GM21619 (cell line): ENCODE measurements around the gene IKZF5.

ENCODE experiments used
- ATAC-seq: cut with Tn5 transposase; IDR thresholded peaks from one replicate; pipeline ENCODE4 v1.9.1; 2021; ENCODE audit not compliant: unreplicated experiment

The IKZF5 gene

DNA sequence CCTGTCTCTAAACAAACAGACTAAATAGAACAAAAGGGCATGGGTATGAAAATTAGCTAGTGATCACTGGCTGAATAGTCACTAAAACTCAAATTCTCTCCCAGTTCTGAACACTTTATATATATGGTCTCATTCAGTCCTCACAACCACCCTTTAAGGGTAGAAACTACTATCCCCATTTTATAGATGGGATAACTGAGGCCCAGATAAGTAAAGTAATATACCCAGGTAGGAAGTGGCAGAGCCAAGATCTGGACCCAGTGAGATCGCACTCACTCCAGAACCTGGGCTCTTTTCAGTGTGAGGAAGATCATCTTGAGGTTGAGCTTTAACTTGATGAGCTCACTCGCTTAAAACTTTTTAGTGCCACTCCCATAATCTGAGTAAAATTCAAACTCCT is 23.9 kb downstream of the IKZF5 start:
- ATAC-seq: no peak

DNA sequence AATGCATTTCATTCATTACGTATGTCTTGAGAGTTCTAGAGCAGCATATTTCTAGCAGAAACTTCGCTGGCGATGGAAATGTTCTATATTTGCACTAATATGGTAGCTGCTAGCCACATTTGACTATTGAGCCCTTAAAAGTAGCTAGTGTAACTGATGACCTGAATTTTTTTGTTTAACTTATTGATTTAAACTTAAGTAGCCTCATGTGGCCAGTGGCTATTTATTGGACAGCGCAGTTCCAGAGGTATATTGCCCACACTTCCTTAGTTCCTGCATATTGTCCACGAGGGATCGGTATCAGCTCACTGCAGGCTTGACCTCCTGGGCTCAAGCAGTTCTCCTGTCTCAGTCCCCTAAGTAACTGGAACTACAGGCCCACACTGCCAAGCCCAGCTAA is 24.7 kb downstream of the IKZF5 start:
- no peak for ATAC-seq

DNA sequence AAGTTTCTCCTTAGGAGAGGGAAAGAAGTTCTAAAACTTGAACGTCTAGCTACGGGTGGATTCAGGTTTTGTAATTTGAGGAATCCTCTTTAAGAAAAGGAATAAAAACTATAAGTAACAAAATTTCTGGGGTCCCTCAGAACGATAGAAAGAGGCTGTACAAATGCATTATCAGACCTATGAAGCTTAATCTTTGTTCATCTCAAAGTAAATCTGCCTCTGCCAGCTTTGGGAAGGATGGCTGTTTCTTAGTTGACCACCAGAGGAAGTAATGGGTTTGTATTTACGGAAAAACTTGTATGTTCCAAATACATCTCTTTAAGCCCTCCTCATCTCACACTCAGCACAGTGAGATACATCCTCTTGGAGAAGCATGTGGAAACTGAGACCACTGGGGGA is 27.5 kb downstream of the IKZF5 start:
- no peak for ATAC-seq

DNA sequence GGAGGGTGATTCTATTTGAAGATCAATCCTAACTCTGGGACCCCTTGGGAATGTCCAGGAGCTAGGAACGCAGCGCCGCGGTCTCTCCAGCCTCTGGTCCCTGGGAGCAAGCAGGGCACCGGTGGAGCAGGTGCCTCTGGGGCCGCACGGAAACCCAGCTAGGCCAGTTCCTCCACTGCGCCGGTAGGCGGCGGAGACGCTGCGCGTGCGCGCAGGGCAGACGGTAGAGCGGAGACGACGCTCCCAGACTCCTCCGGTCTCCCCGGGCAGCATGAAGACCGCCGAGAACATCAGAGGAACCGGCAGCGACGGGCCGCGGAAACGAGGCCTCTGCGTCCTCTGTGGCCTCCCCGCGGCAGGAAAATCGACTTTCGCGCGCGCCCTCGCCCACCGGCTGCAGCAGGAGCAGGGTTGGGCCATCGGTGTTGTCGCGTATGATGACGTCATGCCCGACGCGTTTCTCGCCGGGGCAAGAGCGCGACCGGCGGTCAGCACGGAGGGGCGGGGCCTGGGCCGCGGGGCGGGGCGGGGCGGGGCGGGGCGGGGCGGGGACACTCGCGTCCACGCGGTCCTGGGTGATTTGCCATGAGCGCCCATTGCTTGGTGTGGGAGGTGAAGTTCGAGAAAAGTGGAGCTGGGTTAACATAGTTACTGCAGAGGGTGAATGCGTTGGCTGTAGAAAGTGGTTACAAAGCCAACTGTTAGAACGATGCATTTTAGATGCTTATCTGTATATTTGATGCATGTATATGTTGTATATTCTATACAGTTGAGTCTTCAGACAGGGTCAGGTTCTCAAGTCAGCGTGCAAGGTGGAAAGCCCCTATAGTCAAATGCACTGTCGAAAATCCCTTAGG is 28.2 kb downstream of the IKZF5 start, which contains the start of gene PSTK:
Gene PSTK (plus strand): TSS at position 193 of the 857 bp plus-strand sequence. CDS start 79 bp downstream, at position 272.
- peak; percentile 97 for ATAC-seq

DNA sequence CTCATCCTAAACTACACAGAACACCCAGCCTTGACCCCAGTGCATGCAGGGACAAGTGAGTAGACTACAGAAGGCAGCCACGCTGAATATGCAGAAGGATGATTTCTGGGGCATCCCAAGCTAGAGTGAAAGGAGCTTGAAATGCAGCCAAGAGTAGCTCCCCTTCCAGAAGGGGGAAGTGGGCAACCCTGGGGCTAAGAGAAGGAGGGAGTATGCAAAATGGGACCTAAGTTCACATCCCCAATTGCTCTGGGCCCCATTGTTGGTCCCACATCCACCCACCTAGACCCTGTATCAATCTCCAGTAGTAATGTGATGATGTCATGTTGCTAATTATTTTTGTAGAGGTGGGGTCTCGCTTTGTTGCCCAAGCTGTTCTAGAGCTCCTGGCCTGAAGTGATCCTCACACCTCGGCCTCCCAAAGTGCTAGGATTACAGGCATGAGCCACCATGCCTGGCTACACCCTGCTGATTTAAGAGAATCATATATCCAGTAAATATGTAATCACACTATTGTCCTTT is 34.0 kb downstream of the IKZF5 start:
- no peak for ATAC-seq

DNA sequence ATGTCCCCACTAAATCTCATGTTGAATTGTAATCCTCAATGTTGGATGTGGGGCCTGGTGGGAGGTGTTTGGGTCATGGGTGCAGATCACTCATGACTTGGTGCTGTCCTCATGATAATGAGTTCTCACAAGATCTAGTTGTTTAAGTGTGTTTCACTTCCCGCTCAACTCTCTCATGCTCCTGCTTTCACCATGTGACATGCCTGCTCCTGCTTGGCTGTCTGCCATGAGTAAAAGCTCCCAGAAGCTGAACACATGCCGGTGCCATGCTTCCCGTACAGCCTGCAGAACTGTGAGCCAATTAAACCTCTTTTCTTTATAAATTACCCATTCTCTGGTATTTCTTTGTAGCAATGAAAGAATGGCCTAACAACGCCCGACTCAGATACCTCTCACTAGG is 34.6 kb downstream of the IKZF5 start:
- ATAC-seq: no peak

DNA sequence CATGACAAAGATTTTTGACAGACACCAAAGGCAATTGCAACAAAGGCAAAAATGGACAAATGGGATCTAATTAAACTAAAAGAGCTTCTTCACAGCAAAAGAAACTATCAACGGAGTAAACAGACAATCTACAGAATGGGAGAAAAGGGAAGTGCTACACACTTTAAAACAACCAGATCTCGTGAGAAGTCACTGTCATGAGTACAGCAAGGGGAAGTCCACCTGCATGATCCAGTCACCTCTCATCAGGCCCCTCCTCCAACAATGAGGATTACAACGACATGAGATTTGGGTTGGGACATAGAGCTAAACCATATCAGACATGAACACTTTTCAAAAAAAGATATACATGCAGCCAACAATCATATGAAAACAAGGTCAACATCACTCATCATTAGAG is 39.9 kb downstream of the IKZF5 start:
- ATAC-seq: no peak

DNA sequence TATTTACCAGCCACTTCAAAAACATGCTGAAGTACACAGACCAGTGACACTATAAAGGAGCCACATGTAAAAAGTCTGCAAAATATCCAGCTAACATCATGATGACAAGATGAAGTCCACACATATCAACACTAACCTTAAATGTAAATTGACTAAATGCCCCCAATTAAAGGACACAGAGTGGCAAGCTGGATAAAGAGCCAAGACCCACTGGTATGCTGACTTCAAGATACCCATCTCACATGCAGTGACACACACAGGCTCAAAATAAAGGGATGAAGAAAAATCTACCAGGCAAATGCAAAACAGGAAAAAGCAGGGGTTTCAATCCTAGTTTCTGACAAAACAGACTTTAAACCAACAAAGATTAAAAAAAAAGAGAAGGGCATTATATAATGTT is 41.7 kb downstream of the IKZF5 start:
- ATAC-seq: no peak

DNA sequence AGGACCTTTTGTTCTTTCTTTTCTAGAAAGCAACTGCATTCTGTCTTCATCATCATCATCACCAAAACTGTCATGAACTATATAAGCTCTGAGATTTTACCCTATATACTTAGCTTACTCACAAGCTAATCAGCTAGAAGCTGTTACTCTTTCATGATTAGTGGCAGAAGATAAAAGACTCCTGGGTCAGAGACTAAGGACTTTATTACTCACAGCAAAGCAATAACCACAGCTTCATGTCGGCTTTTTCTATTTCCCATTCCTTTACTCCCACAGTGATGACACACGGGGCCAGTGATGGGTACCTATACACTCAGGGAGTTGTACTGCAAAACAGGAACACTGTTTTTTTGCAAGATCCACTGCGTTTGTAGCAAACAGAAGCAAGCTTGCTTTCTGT is 46.2 kb downstream of the IKZF5 start:
- no peak for ATAC-seq

DNA sequence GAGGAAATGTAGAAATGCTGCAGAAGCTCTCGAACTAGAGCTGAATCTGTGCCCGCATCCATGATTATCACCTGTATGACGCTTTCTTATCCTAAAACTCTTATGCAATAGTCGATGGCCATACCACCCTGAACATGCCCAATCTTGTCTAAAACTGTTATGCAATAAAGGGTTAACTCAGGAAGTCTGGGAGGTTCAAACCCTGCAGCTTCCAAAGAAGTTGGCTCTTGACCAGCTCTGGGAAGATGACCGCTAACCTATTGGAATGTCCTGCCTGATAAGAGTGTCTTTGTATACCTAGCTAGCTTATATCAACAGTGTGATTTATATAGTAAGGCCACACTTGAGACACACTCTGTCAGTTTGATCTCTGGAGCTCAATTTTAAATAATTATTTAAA is 51.1 kb downstream of the IKZF5 start:
- no peak for ATAC-seq

DNA sequence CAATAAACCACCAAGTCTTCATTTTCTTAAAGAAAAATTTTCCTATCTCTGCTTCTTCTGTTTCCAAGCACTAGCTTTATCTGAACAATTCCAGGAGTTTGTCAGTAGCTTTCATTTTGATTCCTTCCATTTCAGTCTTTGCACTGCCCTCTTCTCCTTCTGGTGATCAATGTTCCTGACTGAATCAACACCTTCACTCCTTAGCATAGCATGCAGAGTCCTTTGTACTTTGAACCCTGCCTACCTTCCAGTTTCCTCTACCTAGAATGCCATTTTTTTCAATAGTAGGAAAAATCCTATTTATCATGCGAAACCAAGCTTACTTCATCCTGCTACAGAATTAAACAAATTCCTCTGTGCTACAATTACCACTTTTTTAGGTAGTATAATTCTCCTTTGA is 52.7 kb downstream of the IKZF5 start:
- no peak for ATAC-seq

DNA sequence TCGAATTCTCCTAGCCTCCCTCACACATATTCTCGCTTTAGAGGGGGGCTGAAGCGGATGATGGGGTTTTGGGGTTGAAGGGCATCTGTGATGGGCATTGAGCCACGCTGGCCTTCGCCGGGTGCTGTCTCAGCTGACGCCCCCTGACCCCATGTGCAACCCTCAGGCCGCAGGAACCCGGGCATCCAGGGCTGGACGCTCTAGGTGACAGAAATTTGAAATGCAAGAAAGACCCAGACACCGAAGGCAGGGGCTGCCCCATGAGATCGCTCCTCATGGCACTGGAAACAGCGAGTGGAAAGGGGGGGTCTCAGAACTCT is 53.9 kb downstream of the IKZF5 start:
- ATAC-seq: no peak

DNA sequence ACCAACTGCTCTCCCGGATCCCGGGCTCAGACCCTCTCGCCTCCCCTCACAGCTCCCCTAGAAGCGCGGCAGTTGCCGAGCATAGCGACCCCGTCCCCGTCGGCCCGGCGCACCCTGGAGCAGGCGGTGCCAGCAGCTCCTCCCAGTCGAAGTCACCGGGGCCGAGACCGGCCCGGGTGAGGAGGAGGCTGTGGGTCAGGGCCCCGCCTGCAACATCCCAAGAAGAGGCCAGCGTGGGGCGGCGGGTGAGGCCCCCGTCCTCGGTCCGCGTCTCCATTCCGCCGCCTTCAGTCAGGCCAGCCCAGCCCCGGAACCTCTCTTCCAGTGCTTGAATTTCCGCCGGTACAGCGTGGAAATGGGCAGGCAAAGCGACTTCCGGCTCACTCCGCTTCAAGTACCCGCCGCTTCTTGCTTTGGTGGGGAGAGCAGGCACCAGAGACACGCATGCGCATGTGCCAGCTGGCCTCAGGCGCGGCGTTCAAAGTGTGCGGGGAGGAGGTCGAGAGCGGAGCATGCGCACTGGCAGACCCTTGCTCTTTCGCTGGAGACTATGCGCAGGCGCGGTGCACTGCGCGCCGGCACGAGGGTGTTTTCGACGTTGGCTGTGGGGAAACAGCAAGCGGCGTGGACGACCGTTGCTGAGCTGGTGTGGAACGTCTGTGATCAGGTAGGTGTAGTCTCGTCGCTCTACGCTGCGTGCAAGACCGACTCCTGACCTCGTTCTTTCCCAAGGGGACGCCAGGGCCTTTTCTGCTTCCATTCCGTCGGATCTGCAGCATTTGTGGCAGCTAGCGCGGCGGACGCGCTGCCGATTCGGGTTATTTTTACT is 54.5 kb downstream of the IKZF5 start, which contains the start of gene C10orf88:
Gene C10orf88 (minus strand): TSS at position 326 of the 829 bp plus-strand sequence. CDS start 49 bp downstream, at position 277.
- ATAC-seq: peak; percentile 100

DNA sequence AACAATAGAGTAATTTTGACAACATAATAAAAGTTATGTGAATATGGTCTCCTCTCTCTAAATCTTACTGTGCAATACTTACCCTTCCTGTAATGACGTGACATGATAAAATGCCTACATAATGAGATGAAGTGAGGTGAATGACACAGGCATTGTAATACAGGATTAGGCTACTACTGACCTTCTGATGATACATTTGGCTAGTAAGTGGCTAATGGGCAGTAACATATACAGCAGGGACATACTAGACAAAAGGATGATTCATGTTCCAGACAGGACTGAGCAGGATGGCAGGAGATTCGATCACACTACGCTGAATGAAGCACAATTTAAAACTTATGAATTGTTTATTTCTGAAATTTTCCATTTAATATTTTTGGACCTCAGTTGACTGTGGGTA is 59.3 kb downstream of the IKZF5 start:
- ATAC-seq: no peak
